ENCODE results near the gene SLC17A1. TPM values are rescaled to one million over a fixed set of nuclear protein-coding genes. Genes with fewer than 3 reads are reported as not detected.

SLC17A1 gene
- total and polyA plus RNA-seq, 2 donors = not detected

- no peaks in the 10 kb centered on the region for H3K36me3 ChIP-seq (ENCODE audit: control insufficient read depth in 2 of 2, insufficient read depth in 2 of 2, low read length in 1 of 2)
- no peaks in the 10 kb centered on the region for H3K27me3 ChIP-seq (ENCODE audit: control insufficient read depth in 2 of 2, insufficient read depth in 1 of 2, low read length in 1 of 2)
- no peak overlapping the region for H3K27ac ChIP-seq (ENCODE audit: low read depth in 1 of 2, low read length in 1 of 2)
- no peaks in the 10 kb centered on the region for H3K9me3 ChIP-seq (ENCODE audit: control insufficient read depth in 2 of 2, insufficient read depth in 1 of 2, low read length in 1 of 2)
- no peak for DNase-seq (ENCODE audit: low read depth in 6 of 9, low spot score in 9 of 9)
- no peak overlapping the region for H3K4me3 ChIP-seq (ENCODE audit: low read length in 2 of 2)
- 93% methylated on average over 4 of the region's 4 CpGs for WGBS
- H3K4me1 ChIP-seq (ENCODE audit: control insufficient read depth in 2 of 2, insufficient read depth in 2 of 2, low read length in 2 of 2) = no peaks in the 10 kb centered on the region
Observed at GRCh38 chr6:25777856-25778649, 53.8 kb downstream of the SLC17A1 start.

GRCh38 chr6:25777031-25777430 is 54.8 kb downstream of the SLC17A1 start:
- DNase-seq (ENCODE audit: low read depth in 6 of 9, low spot score in 9 of 9) = no peak
- Histone ChIP-seq H3K4me3 (ENCODE audit: low read length in 2 of 2) (no peak overlapping the region), H3K27me3 (ENCODE audit: control insufficient read depth in 2 of 2, insufficient read depth in 1 of 2, low read length in 1 of 2) (no peaks in the 10 kb centered on the region), H3K27ac (ENCODE audit: low read depth in 1 of 2, low read length in 1 of 2) (no peak overlapping the region), H3K9me3 (ENCODE audit: control insufficient read depth in 2 of 2, insufficient read depth in 1 of 2, low read length in 1 of 2) (no peaks in the 10 kb centered on the region), H3K4me1 (ENCODE audit: control insufficient read depth in 2 of 2, insufficient read depth in 2 of 2, low read length in 2 of 2) (no peaks in the 10 kb centered on the region), H3K36me3 (ENCODE audit: control insufficient read depth in 2 of 2, insufficient read depth in 2 of 2, low read length in 1 of 2) (no peaks in the 10 kb centered on the region)
- WGBS = 76% methylated on average over 2 of the region's 2 CpGs

GRCh38 chr6:25774120-25774715 is 57.6 kb downstream of the SLC17A1 start:
- 91% methylated on average over 2 of the region's 2 CpGs for WGBS
- H3K4me1 ChIP-seq (ENCODE audit: control insufficient read depth in 2 of 2, insufficient read depth in 2 of 2, low read length in 2 of 2) = no peaks in the 10 kb centered on the region
- H3K27ac ChIP-seq (ENCODE audit: low read depth in 1 of 2, low read length in 1 of 2) = no peak overlapping the region
- H3K36me3 ChIP-seq (ENCODE audit: control insufficient read depth in 2 of 2, insufficient read depth in 2 of 2, low read length in 1 of 2) = no peaks in the 10 kb centered on the region
- H3K9me3 ChIP-seq (ENCODE audit: control insufficient read depth in 2 of 2, insufficient read depth in 1 of 2, low read length in 1 of 2) = no peaks in the 10 kb centered on the region
- no peak for DNase-seq (ENCODE audit: low read depth in 6 of 9, low spot score in 9 of 9)
- no peaks in the 10 kb centered on the region for H3K27me3 ChIP-seq (ENCODE audit: control insufficient read depth in 2 of 2, insufficient read depth in 1 of 2, low read length in 1 of 2)
- no peak overlapping the region for H3K4me3 ChIP-seq (ENCODE audit: low read length in 2 of 2)

GRCh38 chr6:25769983-25770382 is 61.9 kb downstream of the SLC17A1 start:
- Histone ChIP-seq H3K4me1 (ENCODE audit: control insufficient read depth in 2 of 2, insufficient read depth in 2 of 2, low read length in 2 of 2) (no peaks in the 10 kb centered on the region), H3K9me3 (ENCODE audit: control insufficient read depth in 2 of 2, insufficient read depth in 1 of 2, low read length in 1 of 2) (no peaks in the 10 kb centered on the region), H3K27me3 (ENCODE audit: control insufficient read depth in 2 of 2, insufficient read depth in 1 of 2, low read length in 1 of 2) (no peaks in the 10 kb centered on the region), H3K4me3 (ENCODE audit: low read length in 2 of 2) (no peak overlapping the region), H3K27ac (ENCODE audit: low read depth in 1 of 2, low read length in 1 of 2) (no peak overlapping the region), H3K36me3 (ENCODE audit: control insufficient read depth in 2 of 2, insufficient read depth in 2 of 2, low read length in 1 of 2) (no peaks in the 10 kb centered on the region)
- over 99% methylated on average over 2 of the region's 2 CpGs for WGBS
- DNase-seq (ENCODE audit: low read depth in 6 of 9, low spot score in 9 of 9) = no peak

- Histone ChIP-seq H3K27ac (ENCODE audit: low read depth in 1 of 2, low read length in 1 of 2) (no peak overlapping the region), H3K4me1 (ENCODE audit: control insufficient read depth in 2 of 2, insufficient read depth in 2 of 2, low read length in 2 of 2) (no peaks in the 10 kb centered on the region), H3K4me3 (ENCODE audit: low read length in 2 of 2) (no peak overlapping the region), H3K36me3 (ENCODE audit: control insufficient read depth in 2 of 2, insufficient read depth in 2 of 2, low read length in 1 of 2) (no peaks in the 10 kb centered on the region), H3K9me3 (ENCODE audit: control insufficient read depth in 2 of 2, insufficient read depth in 1 of 2, low read length in 1 of 2) (no peaks in the 10 kb centered on the region), H3K27me3 (ENCODE audit: control insufficient read depth in 2 of 2, insufficient read depth in 1 of 2, low read length in 1 of 2) (no peaks in the 10 kb centered on the region)
- DNase-seq (ENCODE audit: low read depth in 6 of 9, low spot score in 9 of 9) = no peak
- whole genome bisulfite sequencing = 100% methylated on average over 1 of the region's 1 CpG
Observed at GRCh38 chr6:25768566-25768965, 63.3 kb downstream of the SLC17A1 start.

- Histone ChIP-seq H3K9me3 (ENCODE audit: control insufficient read depth in 2 of 2, insufficient read depth in 1 of 2, low read length in 1 of 2) (no peaks in the 10 kb centered on the region), H3K27me3 (ENCODE audit: control insufficient read depth in 2 of 2, insufficient read depth in 1 of 2, low read length in 1 of 2) (no peaks in the 10 kb centered on the region), H3K4me3 (ENCODE audit: low read length in 2 of 2) (no peak overlapping the region), H3K27ac (ENCODE audit: low read depth in 1 of 2, low read length in 1 of 2) (no peak overlapping the region), H3K4me1 (ENCODE audit: control insufficient read depth in 2 of 2, insufficient read depth in 2 of 2, low read length in 2 of 2) (no peaks in the 10 kb centered on the region), H3K36me3 (ENCODE audit: control insufficient read depth in 2 of 2, insufficient read depth in 2 of 2, low read length in 1 of 2) (no peaks in the 10 kb centered on the region)
- DNase-seq (ENCODE audit: low read depth in 6 of 9, low spot score in 9 of 9) = no peak
- WGBS = 100% methylated on average over 2 of the region's 2 CpGs
Observed at GRCh38 chr6:25764611-25765010, 67.2 kb downstream of the SLC17A1 start.

- Histone ChIP-seq H3K27me3 (ENCODE audit: control insufficient read depth in 2 of 2, insufficient read depth in 1 of 2, low read length in 1 of 2) (no peaks in the 10 kb centered on the region), H3K9me3 (ENCODE audit: control insufficient read depth in 2 of 2, insufficient read depth in 1 of 2, low read length in 1 of 2) (no peaks in the 10 kb centered on the region), H3K4me3 (ENCODE audit: low read length in 2 of 2) (no peak overlapping the region), H3K27ac (ENCODE audit: low read depth in 1 of 2, low read length in 1 of 2) (no peak overlapping the region), H3K4me1 (ENCODE audit: control insufficient read depth in 2 of 2, insufficient read depth in 2 of 2, low read length in 2 of 2) (no peaks in the 10 kb centered on the region), H3K36me3 (ENCODE audit: control insufficient read depth in 2 of 2, insufficient read depth in 2 of 2, low read length in 1 of 2) (no peaks in the 10 kb centered on the region)
- 80% methylated on average over 6 of the region's 6 CpGs for WGBS
- no peak for DNase-seq (ENCODE audit: low read depth in 6 of 9, low spot score in 9 of 9)
Observed at GRCh38 chr6:25757936-25758642, 73.8 kb downstream of the SLC17A1 start.

GRCh38 chr6:25756382-25757363 is 75.2 kb downstream of the SLC17A1 start:
- H3K27me3 ChIP-seq (ENCODE audit: control insufficient read depth in 2 of 2, insufficient read depth in 1 of 2, low read length in 1 of 2) = no peaks in the 10 kb centered on the region
- H3K4me1 ChIP-seq (ENCODE audit: control insufficient read depth in 2 of 2, insufficient read depth in 2 of 2, low read length in 2 of 2) = no peaks in the 10 kb centered on the region
- no peaks in the 10 kb centered on the region for H3K36me3 ChIP-seq (ENCODE audit: control insufficient read depth in 2 of 2, insufficient read depth in 2 of 2, low read length in 1 of 2)
- H3K4me3 ChIP-seq (ENCODE audit: low read length in 2 of 2) = no peak overlapping the region
- no peak overlapping the region for H3K27ac ChIP-seq (ENCODE audit: low read depth in 1 of 2, low read length in 1 of 2)
- 95% methylated on average over 9 of the region's 9 CpGs for WGBS
- no peak for DNase-seq (ENCODE audit: low read depth in 6 of 9, low spot score in 9 of 9)
- H3K9me3 ChIP-seq (ENCODE audit: control insufficient read depth in 2 of 2, insufficient read depth in 1 of 2, low read length in 1 of 2) = no peaks in the 10 kb centered on the region

Data from thymus (tissue), 11 donors.